CD4-positive, alpha-beta T cell (primary cell): ENCODE data around the gene PBX1. TPM values are rescaled to one million over a fixed set of nuclear protein-coding genes. Genes with fewer than 3 reads are reported as not detected.

Experiments used
- ATAC-seq: fragments of 200-7000 bp; cut with Tn5 transposase; one replicate; pipeline ENCODE4 v1.10.0; 2022; ENCODE audit warnings: mild to moderate bottlenecking; ENCODE audit not compliant: poor library complexity
- CTCF ChIA-PET: fragments of 350-600 bp; sonication (Branson Sonifier 250); formaldehyde crosslinking; loops from one replicate; lab custom pipeline; 2021; ENCODE audit warnings: antibody characterized with exemption, inconsistent platforms; lab: Charles Lee
- POLR2A ChIA-PET: fragments of 350-600 bp; sonication (Branson Sonifier 250); formaldehyde crosslinking; loops from one replicate; lab custom pipeline; 2021; ENCODE audit warnings: antibody characterized with exemption, inconsistent platforms; lab: Charles Lee
- DNase-seq, 14 experiments: peaks; one replicate each; pipeline ENCODE4 v3.0.0-alpha.2; 2013 to 2020; ENCODE audit warnings: mixed read lengths in 2 of 14
- H3K27ac ChIP-seq, 2 donors: one replicate each; pipeline versions ENCODE4 v1.5.1 to v1.7.0; 2013; ENCODE audit warnings: low read length in 2 of 2, low read depth in 1 of 2, mild to moderate bottlenecking in 1 of 2
- H3K27me3 ChIP-seq, 2 experiments: 1 replicate in 1 of 2; 2 replicates in 1 of 2; pipeline versions ENCODE4 v1.6.1 to v1.7.0; 2013; ENCODE audit warnings: low read length in 2 of 2, control low read depth in 1 of 2, mild to moderate bottlenecking in 1 of 2, moderate library complexity in 1 of 2; ENCODE audit not compliant: insufficient read depth in 2 of 2, control insufficient read depth in 1 of 2
- H3K36me3 ChIP-seq: one replicate; pipeline ENCODE4 v1.6.1; 2013; ENCODE audit warnings: low read length, control low read depth; ENCODE audit not compliant: insufficient read depth
- H3K4me1 ChIP-seq: one replicate; pipeline ENCODE4 v1.6.1; 2013; ENCODE audit warnings: low read length, control low read depth; ENCODE audit not compliant: insufficient read depth
- H3K4me3 ChIP-seq: one replicate; pipeline ENCODE4 v1.5.1; 2013; ENCODE audit warnings: mild to moderate bottlenecking, low read length, moderate library complexity
- H3K9me3 ChIP-seq, 2 experiments: 1 replicate in 1 of 2; 2 replicates in 1 of 2; pipeline versions ENCODE4 v1.6.1 to v1.7.0; 2013; ENCODE audit warnings: low read length in 2 of 2, mild to moderate bottlenecking in 2 of 2, control low read depth in 1 of 2, moderate library complexity in 1 of 2; ENCODE audit not compliant: control insufficient read depth in 1 of 2, insufficient read depth in 1 of 2
- H3K27ac Mint-ChIP-seq: one replicate; pipeline ENCODE4 v1.8.0; 2020; ENCODE audit warnings: mixed read lengths
- H3K27me3 Mint-ChIP-seq: one replicate; pipeline ENCODE4 v1.8.0; 2021; ENCODE audit warnings: mixed read lengths
- H3K36me3 Mint-ChIP-seq: one replicate; pipeline ENCODE4 v1.8.0; 2021; ENCODE audit warnings: low read depth, mixed read lengths
- H3K4me1 Mint-ChIP-seq: one replicate; pipeline ENCODE4 v1.8.0; 2021; ENCODE audit warnings: low read depth, mixed read lengths
- H3K4me3 Mint-ChIP-seq: one replicate; pipeline ENCODE4 v1.8.0; 2020; ENCODE audit warnings: mild to moderate bottlenecking, mixed read lengths
- H3K9me3 Mint-ChIP-seq: one replicate; pipeline ENCODE4 v1.8.0; 2020; ENCODE audit warnings: mixed read lengths
- intact Hi-C, 2 experiments: fragments of 100-400 bp; cut with DNase I in 1 of 2; cut with micrococcal nuclease in 1 of 2; formaldehyde crosslinking; loops; one replicate each; pipeline versions ENCODE4 v1.15.1 to v1.9.0; 2023 to 2025; cut with DNase I, micrococcal nuclease
- total RNA-seq, 174 experiments: library from RNA in 2 of 174; stranded (reverse) in 2 of 174; gene quantifications; one replicate each; pipeline ENCODE4 v1.2.3 and lab custom pipeline; 2021 to 2026
- TF ChIP-seq, protein P1 (sequence below): fragments of 200-600 bp; IDR thresholded peaks from one replicate; pipeline ENCODE4 v1.8.0; 2022; ENCODE audit warnings: antibody characterized with exemption, mild to moderate bottlenecking

PBX1 gene
- total RNA-seq, 2 experiments from 2014 or later, result 0.64 to 0.96 TPM

DNA sequence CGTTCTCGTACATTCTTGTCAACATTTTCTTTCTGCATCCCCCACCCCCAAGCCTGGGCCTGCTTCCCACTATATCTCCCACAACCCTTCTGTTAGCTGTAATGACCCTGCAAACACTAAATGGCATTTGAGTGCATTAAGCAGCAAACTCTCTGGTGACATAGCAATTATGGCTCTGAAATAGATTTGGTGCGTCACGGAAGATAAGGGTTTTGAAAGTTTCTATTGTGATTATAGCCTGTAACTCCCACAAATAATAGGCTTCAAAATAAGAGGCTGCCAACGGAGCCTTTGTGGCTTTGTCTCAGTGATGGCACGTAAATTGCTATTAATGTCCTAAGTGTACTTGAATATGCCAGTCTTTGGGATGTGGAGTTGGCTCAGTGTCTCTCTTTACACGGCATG is 277.6 kb downstream of the PBX1 start:
- no peaks in the 10 kb centered on the region for H3K27me3 ChIP-seq
- H3K9me3 Mint-ChIP-seq, result no peaks in the 10 kb centered on the region
- H3K27ac Mint-ChIP-seq, result no peak overlapping the region
- no peak overlapping the region for H3K27ac ChIP-seq
- ATAC-seq (no peak), DNase-seq (no peak)
- CTCF ChIA-PET, result no interaction called here
- H3K4me1 ChIP-seq, result no peaks in the 10 kb centered on the region
- no peaks in the 10 kb centered on the region for H3K27me3 Mint-ChIP-seq
- TF ChIP-seq, protein P1, sequence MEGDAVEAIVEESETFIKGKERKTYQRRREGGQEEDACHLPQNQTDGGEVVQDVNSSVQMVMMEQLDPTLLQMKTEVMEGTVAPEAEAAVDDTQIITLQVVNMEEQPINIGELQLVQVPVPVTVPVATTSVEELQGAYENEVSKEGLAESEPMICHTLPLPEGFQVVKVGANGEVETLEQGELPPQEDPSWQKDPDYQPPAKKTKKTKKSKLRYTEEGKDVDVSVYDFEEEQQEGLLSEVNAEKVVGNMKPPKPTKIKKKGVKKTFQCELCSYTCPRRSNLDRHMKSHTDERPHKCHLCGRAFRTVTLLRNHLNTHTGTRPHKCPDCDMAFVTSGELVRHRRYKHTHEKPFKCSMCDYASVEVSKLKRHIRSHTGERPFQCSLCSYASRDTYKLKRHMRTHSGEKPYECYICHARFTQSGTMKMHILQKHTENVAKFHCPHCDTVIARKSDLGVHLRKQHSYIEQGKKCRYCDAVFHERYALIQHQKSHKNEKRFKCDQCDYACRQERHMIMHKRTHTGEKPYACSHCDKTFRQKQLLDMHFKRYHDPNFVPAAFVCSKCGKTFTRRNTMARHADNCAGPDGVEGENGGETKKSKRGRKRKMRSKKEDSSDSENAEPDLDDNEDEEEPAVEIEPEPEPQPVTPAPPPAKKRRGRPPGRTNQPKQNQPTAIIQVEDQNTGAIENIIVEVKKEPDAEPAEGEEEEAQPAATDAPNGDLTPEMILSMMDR, result no peak
- peaks cover 0 to 1% of the 10 kb centered on the region in 2 experiments for H3K9me3 ChIP-seq
- intact Hi-C loops, result no loop called here
- H3K4me1 Mint-ChIP-seq, result no peaks in the 10 kb centered on the region
- no peak overlapping the region for H3K4me3 ChIP-seq
- no peak overlapping the region for H3K4me3 Mint-ChIP-seq
- H3K36me3 ChIP-seq, result no peaks in the 10 kb centered on the region
- POLR2A ChIA-PET, result no interaction called here
- H3K36me3 Mint-ChIP-seq, result no peaks in the 10 kb centered on the region

GRCh38 chr1:164838786-164839185 is 279.8 kb downstream of the PBX1 start:
- Histone ChIP-seq H3K27me3 (no peaks in the 10 kb centered on the region), H3K4me1 (no peaks in the 10 kb centered on the region), H3K9me3 (peaks cover 0 to 4% of the 10 kb centered on the region in 2 experiments), H3K27ac (no peak overlapping the region), H3K4me3 (no peak overlapping the region), H3K36me3 (no peaks in the 10 kb centered on the region)
- intact Hi-C loops, result no loop called here
- POLR2A ChIA-PET, result no interaction called here
- Mint-ChIP-seq H3K4me1 (no peaks in the 10 kb centered on the region), H3K27ac (no peak overlapping the region), H3K27me3 (no peaks in the 10 kb centered on the region), H3K4me3 (no peak overlapping the region), H3K36me3 (no peaks in the 10 kb centered on the region), H3K9me3 (no peaks in the 10 kb centered on the region)
- CTCF ChIA-PET, result no interaction called here
- DNase-seq, result no peak
- ATAC-seq, result no peak
- TF ChIP-seq, protein P1, result no peak

DNA sequence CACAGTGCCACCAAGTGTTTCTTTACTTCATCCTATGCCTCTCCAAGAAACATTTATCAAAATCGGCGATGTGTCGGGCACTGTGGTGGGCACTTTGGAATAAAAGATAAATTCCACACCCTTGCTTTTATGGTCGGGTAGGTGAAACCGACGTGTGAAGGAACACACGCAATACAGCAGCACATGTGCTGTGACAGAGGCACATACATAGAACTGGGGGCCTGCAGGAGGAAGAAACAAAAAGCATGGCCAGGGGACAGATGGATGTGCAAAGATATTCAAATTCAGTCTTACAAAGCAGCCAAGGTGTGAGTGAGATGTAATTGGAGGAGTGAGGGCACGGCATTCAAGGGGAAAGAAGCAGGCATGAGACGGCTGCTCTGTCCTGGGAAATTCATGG is 282.0 kb downstream of the PBX1 start:
- CTCF ChIA-PET, result no interaction called here
- no peaks in the 10 kb centered on the region for H3K36me3 ChIP-seq
- no peak overlapping the region for H3K4me3 ChIP-seq
- H3K27ac ChIP-seq, result no peak overlapping the region
- ATAC-seq (no peak), DNase-seq (no peak)
- peaks cover 0 to 4% of the 10 kb centered on the region in 2 experiments for H3K9me3 ChIP-seq
- no peaks in the 10 kb centered on the region for H3K27me3 Mint-ChIP-seq
- H3K4me1 Mint-ChIP-seq, result no peaks in the 10 kb centered on the region
- no peaks in the 10 kb centered on the region for H3K36me3 Mint-ChIP-seq
- H3K9me3 Mint-ChIP-seq, result no peaks in the 10 kb centered on the region
- TF ChIP-seq, protein P1, result no peak
- H3K27ac Mint-ChIP-seq, result no peak overlapping the region
- H3K4me3 Mint-ChIP-seq, result no peak overlapping the region
- H3K4me1 ChIP-seq, result no peaks in the 10 kb centered on the region
- H3K27me3 ChIP-seq, result no peaks in the 10 kb centered on the region
- intact Hi-C loops, result no loop called here
- POLR2A ChIA-PET, result no interaction called here
